ENCODE results near the gene DEUP1.
"Not testable (repeated sequence)": the region's sequence is repeated elsewhere in the genome, so short reads cannot be mapped to it uniquely, and the experiment has no call there.

The DEUP1 gene

DNA sequence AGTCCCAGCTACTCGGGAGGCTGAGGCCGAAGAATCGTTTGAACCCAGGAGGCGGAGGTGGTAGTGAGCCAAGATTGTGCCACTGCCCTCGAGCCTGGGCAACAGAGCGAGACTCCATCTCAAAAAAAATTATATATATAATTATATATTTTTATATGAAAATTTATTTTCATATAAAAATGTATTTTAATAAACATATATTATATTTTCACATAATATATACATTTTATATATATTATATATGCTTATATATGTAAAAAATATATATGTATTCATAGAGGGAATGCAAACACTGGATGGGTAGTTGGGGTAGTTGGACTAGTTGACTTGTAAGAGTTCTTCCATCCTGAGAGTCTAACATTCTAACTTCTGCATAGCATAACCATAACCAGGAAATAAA is 20.3 kb downstream of the DEUP1 start:
- DNase-seq (ENCODE audit: low read depth, low spot score) = no peak

DNA sequence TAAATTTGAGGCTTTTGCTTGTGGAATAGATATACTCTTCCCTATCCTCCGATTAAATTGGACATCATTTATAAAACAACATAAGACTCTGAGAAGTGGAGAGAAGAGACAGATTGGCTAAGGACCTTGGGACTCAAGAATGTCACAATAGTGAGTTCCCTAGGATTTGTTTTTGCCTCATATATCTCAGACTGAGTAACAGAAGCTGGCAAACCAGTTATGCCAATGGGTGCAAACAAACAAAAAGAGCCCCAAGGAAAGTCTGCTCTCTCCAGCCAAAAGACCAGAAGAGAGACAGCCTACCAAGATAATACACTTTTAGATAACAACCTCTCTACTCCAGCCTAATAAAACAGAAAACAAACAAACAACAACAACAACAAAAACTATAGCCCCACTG is 28.9 kb downstream of the DEUP1 start:
- DNase-seq (ENCODE audit: low read depth, low spot score) = no peak

DNA sequence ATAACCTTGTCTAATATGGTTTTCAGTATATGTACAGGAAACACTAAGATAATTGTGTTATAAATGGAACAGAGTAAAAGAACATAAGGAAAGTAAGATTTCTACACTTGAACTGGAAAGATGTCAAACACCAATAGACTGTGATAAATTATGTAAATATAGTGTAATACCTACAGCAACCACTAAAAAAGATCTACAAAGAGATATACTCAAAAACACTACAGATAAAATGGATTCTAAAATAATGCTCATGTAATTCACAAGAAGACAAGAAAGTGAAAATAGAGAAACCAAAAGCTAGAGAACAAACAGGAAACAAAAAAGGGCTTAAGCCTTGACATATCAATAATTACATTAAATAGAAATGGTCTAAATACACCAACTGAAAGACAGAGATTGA is 30.9 kb downstream of the DEUP1 start:
- no peak for DNase-seq (ENCODE audit: low read depth, low spot score)

DNA sequence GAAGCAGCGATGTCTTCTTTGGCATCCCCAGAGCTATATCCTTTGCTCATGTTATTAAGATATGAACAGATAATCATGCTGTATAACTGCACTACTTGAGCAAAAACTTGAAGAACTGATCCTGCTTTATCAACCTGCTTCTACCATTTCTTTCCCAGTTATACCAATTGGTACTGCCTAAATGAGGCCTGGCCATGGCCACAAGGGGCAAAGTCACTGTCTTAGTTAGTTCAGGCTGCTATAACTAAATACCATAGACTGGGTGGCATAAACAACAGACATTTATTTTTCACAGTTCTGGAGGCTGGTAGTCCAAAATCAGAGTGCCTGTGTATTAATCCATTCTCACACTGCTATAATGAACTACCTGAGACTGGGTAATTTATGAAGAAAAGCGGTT is 37.5 kb downstream of the DEUP1 start:
- no peak for DNase-seq (ENCODE audit: low read depth, low spot score)

DNA sequence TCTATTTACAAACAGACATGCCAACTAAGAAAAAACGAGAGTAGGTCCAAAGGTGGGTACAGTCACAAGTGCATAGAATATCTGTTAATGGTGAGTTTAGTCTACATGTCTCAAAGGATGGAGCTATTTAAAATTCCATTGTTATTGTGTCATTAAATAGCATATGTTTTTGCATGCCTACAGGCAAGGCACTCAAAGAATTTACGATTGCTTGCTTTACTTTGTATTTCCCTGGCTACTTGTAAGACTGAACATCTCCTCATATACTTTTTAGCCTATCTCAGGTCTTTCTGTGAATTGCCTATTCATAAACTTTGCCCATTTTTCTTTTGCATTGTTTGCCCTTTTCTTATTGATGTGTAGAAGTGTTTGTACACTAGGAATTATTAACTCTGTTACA is 39.7 kb downstream of the DEUP1 start:
- DNase-seq (ENCODE audit: low read depth, low spot score) = no peak

DNA sequence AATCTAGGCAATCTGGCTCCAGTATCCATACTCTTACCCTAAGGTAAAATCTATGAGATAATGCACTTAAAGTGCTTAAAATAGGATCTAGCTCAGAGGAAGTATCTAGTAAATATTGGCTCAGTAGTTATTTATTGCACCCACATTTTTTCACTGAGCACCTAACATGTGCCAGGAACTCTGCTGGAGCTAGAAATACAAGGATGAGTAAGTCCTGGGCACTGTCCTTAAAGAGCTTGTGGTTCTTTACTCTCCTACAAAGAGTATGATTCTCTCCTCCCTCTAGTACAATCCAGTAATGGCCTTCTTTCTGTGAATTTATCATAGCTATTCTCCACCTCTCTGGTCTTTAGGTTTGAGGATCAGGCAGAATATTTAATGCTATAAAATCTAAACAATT is 59.2 kb downstream of the DEUP1 start:
- DNase-seq (ENCODE audit: low read depth, low spot score) = no peak

DNA sequence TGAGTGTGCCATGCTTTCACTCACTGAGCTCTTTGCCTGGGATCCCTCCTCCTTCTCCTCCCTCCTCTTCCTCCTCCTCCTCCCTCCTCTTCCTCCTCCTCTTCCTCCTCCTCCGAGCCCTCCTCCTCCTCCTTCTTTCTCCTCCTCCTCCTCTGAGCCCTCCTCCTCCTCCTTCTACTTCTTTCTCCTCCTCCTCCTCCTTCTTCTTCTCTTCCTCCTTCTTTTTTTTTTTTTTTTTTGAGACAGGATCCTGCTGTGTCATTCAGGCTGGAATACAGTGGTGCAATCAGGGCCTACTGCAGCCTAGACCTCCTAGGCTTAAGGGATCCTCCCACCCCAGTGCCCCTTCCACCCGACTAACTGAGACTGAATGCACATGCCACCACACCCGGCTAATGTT is 62.3 kb downstream of the DEUP1 start:
- no peak for DNase-seq (ENCODE audit: low read depth, low spot score)

DNA sequence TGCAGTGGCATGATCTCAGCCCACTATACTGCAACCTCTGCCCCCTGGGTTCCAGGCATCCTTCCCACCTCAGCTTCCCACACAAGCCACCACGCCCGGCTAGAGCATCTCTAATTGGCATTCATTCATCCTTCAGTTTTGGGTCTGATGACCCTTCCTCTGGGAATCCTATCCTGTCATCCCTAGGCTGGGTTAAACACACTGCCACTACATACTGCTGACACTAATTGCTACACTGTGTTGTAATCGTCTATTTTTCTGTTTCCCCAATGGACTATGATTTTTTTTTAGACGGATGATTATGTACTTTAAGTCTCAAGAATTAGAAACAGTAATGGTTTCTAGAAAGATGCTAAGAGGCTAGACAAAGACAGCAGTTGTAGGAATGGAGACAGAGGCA is 62.8 kb downstream of the DEUP1 start:
- no peak for DNase-seq (ENCODE audit: low read depth, low spot score)

DNA sequence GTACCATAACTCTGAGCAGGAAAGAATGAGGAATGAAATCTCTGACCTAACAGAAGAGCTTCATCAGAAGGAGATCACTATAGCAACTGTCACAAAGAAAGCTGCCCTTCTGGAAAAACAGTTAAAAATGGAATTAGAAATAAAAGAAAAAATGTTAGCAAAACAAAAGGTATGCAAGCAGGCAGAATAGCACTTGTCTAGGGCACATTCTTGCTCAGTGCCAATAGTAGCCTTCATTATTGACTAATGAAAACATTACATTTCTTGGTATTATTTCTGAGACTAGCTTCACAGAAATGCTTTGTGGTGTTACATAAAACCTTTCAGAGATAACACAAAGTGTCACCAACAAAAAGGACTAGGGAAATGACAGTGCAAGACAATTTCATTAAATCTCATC is 63.9 kb downstream of the DEUP1 start:
- DNase-seq (ENCODE audit: low read depth, low spot score) = no peak

DNA sequence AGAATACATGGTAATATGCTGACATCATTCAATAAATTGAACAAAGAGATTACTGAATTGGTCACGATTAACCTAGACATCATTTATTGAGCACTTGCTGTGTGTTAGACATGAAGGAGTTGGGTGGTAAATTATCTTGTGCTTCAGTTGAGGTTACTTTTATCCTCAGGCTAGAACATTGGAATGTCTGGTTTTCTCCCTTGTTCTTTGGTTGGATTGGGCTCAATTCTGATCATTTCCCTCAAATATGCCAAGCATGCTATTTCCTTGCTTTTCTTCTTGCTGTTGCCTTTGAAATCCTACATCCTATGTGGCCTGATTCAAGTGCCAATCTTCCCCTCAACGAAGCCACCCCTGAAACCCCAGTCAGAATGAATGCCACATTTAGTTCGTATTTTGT is 65.8 kb downstream of the DEUP1 start:
- no peak for DNase-seq (ENCODE audit: low read depth, low spot score)

DNA sequence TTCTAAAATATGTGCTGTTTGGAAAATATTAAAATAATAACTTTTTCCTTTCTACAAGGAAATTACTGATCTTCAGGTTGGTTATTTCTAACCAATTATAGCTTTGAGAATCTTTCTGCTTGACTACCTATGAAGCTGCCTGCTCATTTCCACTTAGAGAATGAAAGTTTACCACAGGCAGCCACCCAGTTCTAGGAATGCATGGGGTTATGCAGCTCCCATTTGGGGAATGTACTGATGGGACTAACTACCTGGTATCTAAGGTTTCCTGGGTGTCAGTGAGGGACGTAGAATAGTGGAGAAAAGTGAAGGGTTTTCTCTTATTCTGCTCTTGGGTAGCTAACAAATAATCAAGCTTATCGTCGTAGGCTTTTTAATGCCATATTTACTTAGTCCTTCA is 73.4 kb downstream of the DEUP1 start:
- DNase-seq (ENCODE audit: low read depth, low spot score) = no peak

DNA sequence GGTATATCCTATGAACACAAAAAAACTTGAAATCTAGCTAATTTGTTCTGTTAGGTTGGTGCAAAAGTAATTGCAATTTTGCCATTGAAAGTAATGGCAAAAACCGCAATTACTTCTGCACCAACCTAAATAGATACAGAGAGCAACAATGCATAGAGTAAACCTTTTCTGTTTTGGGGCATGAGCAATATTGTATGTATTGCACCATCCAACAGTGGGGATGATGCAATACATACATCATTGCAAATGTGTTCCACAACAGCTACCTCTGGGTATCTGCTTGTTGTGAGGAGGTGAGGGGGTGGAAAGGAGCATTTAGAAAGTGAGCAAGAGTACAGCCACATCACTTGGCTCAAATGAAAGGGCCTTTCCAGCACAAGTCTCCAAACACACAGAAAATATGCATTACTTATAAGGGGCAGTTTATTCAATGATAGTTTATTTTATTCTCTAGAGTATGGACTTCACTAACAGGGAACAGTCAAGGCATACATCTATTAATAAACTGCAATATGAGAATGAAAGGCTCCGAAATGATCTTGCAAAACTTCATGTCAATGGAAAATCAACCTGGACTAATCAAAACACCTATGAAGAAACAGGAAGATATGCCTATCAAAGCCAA is 77.3 kb downstream of the DEUP1 start:
- no peak for DNase-seq (ENCODE audit: low read depth, low spot score)

DNA sequence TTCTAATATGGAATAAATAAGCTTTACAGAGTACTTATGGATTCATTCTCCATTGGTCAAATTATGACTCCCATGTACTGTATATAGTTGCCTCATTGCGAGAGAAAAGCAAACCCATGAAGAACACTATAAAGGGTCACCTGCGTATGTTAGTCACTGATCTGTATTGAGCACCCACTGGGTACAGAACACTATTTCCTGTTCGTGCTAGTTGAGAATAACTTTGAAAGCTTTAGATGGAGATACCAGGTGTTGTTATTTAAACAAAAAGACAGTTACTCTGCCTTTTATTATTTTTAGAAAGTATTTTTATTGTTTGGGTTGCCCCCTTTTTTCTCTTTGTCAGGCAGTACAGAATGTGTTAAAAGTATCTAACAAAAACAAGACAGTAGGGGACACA is 79.9 kb downstream of the DEUP1 start:
- no peak for DNase-seq (ENCODE audit: low read depth, low spot score)

DNA sequence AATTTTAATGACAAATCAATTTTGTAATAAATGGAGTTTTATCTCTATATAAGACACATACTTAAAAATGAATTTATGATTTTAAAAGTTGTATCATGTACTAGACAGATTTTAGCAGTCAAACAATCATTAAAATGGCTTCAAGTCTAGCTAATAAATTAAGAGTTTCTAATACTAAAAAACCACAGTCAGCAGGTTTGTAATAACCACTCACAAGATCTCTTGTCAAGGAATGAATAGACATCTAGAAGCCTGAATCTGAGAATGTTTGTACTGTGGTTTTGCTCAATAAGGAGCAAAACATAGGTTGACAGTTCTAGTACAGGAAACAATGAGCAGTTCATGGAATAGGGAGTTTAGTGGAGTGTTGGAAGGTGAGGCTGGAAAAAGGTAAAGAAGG is 81.2 kb downstream of the DEUP1 start:
- no peak for DNase-seq (ENCODE audit: low read depth, low spot score)

DNA sequence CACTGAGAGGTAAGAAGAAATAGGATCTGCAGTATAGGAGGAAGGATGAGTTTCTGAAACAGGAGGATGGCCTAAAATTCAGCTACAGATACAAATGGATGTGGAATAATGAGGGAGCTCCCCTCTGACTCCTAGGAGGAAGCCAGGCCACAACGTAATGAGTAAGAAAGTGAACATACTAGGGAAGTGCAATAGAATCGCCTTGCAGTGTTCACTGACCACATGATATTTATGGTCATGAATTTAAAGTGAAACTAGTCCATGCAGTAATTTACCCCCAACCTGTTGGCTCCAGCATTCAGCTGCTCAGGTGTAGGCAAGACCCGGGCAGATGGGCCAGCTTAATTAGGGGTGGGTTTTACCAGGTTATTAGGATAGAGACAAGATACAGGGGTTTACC is 101.7 kb downstream of the DEUP1 start:
- DNase-seq (ENCODE audit: low read depth, low spot score) = no peak

DNA sequence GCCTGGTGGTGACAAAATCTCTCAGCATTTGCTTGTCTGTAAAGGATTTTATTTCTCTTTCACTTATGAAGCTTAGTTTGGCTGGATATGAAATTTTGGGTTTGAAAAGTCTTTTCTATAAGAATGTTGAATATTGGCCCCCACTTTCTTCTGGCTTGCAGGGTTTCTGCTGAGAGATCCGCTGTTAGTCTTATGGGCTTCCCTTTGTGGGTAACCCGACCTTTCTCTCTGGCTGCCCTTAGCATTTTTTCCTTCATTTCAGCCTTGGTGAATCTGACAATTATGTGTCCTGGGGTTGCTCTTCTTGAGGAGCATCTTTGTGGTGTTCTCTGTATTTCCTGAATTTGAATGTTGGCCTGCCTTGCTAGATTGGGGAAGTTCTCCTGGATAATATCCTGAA is 112.7 kb downstream of the DEUP1 start:
- DNase-seq (ENCODE audit: low read depth, low spot score) = not testable (repeated sequence)

DNA sequence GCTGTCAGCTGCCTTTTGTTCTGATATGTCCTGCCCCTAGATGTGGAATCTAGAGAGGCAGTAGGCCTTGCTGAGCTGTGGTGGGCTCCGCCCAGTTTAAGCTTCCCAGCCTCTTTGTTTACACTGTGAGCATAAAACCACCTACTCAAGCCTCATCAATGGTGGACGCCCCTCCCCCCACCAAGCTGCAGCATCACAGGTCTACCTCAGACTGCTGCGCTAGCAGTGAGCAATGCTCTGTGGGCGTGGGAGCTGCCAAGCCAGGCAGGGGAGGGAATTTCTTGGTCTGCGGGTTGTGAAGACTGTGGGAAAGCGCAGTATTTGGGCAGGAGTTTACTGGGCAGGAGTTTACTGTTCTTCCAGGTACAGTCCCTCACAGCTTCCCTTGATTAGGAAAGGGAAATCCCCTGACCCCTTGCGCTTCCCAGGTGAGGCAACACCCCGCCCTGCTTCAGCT is 114.1 kb downstream of the DEUP1 start:
- DNase-seq (ENCODE audit: low read depth, low spot score) = no peak

DNA sequence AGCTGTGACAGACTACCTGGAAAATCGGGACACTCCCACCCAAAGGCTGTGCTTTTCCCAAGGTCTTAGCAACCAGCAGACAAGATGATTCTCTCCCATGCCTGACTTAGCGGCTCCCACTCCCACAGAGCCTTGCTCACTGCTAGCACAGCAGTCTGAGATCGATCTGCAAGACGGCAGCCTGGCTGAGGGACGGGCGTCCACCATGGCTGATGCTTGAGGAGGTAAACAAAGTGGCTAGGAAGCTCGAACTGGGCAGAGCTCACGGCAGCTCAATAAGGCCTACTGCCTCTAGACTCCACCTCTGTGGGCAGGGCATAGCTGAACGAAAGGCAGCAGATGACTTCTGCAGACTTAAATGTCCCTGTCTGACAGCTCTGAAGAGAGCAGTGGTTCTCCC is 127.7 kb downstream of the DEUP1 start:
- no peak for DNase-seq (ENCODE audit: low read depth, low spot score)

DNA sequence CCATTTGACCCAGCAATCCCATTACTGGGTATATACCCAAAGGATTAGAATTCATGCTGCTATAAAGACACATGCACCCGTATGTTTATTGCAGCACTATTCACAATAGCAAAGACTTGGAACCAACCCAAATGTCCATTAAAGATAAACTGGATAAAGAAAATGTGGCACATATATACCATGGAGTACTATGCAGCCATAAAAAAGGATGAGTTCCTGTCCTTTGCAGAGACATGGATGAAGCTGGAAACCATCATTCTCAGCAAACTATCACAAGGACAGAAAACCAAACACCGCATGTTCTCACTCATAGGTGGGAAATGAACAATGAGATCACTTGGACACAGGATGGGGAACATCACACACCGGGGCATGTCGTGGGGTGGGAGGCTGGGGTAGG is 133.1 kb downstream of the DEUP1 start:
- not testable (repeated sequence) for DNase-seq (ENCODE audit: low read depth, low spot score)

DNA sequence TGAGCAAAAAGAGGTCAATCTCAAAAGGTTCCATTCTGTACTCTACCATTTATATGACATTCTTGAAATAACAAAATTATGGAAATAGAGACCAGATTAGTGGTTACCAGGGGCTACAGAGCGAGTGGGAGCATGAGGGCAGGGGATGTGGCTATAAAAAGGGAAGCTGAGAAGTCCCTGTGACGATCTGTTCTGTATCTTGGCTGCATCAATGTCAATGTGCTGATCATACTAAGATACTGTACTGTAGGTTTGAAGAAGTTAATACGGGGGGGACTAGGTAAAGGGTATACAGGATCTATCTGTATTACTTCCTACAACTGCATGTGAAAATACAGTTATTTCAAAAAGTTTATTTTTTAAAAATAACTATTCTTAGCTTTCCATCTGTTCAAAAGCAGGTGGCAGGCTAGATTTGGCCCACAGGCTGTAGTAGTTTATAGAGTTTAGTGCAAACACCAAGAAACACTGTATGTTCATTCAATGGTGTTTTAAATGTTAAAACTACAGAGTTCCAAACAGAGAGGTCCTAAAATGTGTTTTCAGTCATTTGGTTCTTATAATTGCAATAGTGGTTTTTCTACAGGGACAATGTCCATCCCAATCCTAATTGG is 134.5 kb downstream of the DEUP1 start:
- no peak for DNase-seq (ENCODE audit: low read depth, low spot score)

DNA sequence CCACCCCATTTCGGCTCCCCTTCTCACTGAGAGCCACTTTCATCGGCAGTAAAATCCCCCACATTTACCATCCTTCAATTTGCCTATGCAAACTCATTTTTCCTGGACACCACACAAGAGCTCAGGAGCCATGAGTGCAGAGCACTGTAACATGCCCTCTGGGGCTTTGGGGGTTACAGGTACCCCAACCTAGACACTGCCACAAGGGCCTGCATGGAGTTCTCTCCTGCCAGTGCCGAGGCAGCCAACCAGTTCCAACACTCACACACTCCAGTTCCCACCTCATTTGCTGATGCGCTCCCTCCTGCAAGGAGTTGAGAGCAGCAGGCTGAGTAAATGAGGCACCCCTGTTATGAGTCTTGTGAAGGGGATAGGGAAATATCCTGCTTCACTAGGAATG is 136.5 kb downstream of the DEUP1 start:
- DNase-seq (ENCODE audit: low read depth, low spot score) = no peak

DNA sequence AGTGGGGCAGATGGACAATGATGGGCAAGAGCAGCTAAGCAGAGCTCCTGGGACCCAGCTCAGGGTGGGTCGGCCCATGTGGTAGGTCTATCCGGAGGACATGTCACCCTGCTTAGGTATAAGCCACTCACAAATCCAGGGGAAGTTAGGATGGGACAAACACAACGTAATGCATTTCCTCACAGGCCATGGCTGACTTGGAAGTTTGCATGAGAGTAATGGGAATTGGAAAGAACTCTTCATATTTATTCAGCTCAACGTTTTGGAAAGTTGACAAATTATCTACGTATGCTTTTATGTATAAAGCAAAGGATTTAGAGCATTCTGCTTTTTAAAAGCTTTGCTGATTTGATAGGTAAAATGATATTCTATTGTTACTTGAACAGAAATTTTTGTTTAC is 137.7 kb downstream of the DEUP1 start:
- DNase-seq (ENCODE audit: low read depth, low spot score) = no peak

DNA sequence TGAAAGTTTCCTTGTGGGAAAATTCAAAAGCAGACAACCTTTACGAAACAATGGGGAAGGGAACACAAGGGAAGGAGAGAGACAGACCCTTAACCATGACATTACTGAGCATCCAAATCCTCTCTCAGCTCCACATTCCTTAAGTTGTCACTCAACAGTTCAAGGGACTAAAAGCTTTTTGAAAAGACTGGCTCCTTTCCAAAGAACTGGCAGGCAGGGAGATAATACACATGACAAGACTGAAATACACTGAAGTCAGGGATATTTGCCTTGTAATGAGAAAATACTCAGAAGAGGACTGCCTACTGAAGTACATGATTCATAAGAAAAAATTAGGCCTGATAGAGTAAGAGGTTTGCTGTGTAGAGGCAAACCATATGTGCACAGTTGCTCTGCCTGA is 143.6 kb downstream of the DEUP1 start:
- DNase-seq (ENCODE audit: low read depth, low spot score) = no peak

DNA sequence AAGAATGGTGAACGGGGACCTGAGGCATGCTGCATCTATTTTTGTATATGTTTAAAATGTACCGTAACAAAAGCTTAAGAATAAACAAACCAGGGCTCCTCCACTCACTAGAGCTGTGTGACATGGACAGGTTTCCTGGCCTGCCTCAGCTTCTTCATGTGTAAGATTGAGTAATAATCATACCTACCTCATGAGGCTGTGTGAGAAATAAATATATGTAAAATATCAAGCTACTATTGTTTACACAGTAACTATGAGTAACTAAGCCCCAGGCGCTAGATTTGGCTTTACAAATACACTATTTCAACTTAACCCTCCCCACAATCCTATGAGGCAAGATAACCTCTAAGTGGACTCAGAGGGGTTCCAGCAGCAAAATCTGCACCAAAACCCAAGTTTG is 146.3 kb downstream of the DEUP1 start:
- no peak for DNase-seq (ENCODE audit: low read depth, low spot score)

Data from smooth muscle cell of the brain vasculature (primary cell).